PC-9 (cell line): Measurements from ENCODE around the gene RAB30. TPM values are rescaled to one million over a fixed set of nuclear protein-coding genes. Genes with fewer than 3 reads are reported as not detected.

Source experiments
- BruUV-seq: library from RNA; stranded (reverse); fragments of 400-500 nt; replicated peaks from 2 replicates; lab custom pipeline; 2021; lab: Mats Ljungman, UMichigan
- CTCF ChIA-PET: fragments of 300-600 bp; sonication (Branson Sonifier 250); formaldehyde crosslinking; loops from one replicate; lab custom pipeline; 2022; ENCODE audit warnings: antibody characterized with exemption; lab: Charles Lee
- POLR2A ChIA-PET: fragments of 300-600 bp; sonication (Branson Sonifier 250); formaldehyde crosslinking; loops from one replicate; lab custom pipeline; 2022; ENCODE audit warnings: antibody characterized with exemption; ENCODE audit not compliant: unreplicated experiment; lab: Charles Lee
- DNase-seq, 2 experiments: peaks; one replicate each; pipeline versions ENCODE4 v3.0.0 to v3.0.0-alpha.2; 2015 to 2022; ENCODE audit warnings: mixed read lengths in 1 of 2
- H2AFZ ChIP-seq: fragments of 200-600 bp; sonication (generic); 2 replicates; pipeline ENCODE4 v1.8.1; 2017; ENCODE audit warnings: antibody characterized with exemption
- H3F3A ChIP-seq: fragments of 200-600 bp; sonication (generic); 2 replicates; pipeline ENCODE4 v1.8.1; 2017; ENCODE audit warnings: antibody characterized with exemption, mild to moderate bottlenecking, low read depth; ENCODE audit not compliant: insufficient read depth
- H3K27ac ChIP-seq: fragments of 200-600 bp; sonication (generic); 2 replicates; pipeline ENCODE4 v1.6.1; 2016; ENCODE audit warnings: mixed run types
- H3K27me3 ChIP-seq: fragments of 200-600 bp; sonication (generic); 2 replicates; pipeline ENCODE4 v1.6.1; 2016; ENCODE audit warnings: low read depth, mixed run types; ENCODE audit not compliant: insufficient read depth
- H3K36me3 ChIP-seq: fragments of 200-600 bp; sonication (generic); 2 replicates; pipeline ENCODE4 v1.6.1; 2016; ENCODE audit warnings: low read depth, mixed run types
- H3K4me1 ChIP-seq: fragments of 200-600 bp; sonication (generic); replicated peaks from 2 replicates; pipeline ENCODE4 v1.6.1; 2016; ENCODE audit warnings: mixed run types; ENCODE audit not compliant: insufficient read depth
- H3K4me2 ChIP-seq: fragments of 200-600 bp; sonication (generic); 2 replicates; pipeline ENCODE4 v1.6.1; 2017; ENCODE audit warnings: mixed run types
- H3K4me3 ChIP-seq: fragments of 200-600 bp; sonication (generic); 2 replicates; pipeline ENCODE4 v1.6.1; 2016; ENCODE audit warnings: mixed run types
- H3K79me2 ChIP-seq: fragments of 200-600 bp; sonication (generic); 2 replicates; pipeline ENCODE4 v1.6.1; 2017; ENCODE audit warnings: low read depth, mixed run types
- H3K9me2 ChIP-seq: fragments of 200-600 bp; sonication (generic); 2 replicates; pipeline ENCODE4 v1.8.1; 2017; ENCODE audit warnings: mild to moderate bottlenecking; ENCODE audit not compliant: insufficient read depth
- H3K9me3 ChIP-seq: fragments of 200-600 bp; sonication (generic); 2 replicates; pipeline ENCODE4 v1.8.1; 2016; ENCODE audit warnings: low read depth; ENCODE audit not compliant: insufficient read depth
- H4K20me1 ChIP-seq: fragments of 200-600 bp; sonication (generic); 2 replicates; pipeline ENCODE4 v1.8.1; 2017; ENCODE audit not compliant: insufficient read depth
- EZH2 ChIP-seq: fragments of 200-600 bp; sonication (generic); IDR thresholded peaks from 2 replicates; pipeline ENCODE4 v1.8.0; 2017; ENCODE audit warnings: antibody characterized with exemption, low read depth
- intact Hi-C: fragments of 100-400 bp; cut with micrococcal nuclease; formaldehyde crosslinking; loops from one replicate; pipeline ENCODE4 v1.10.0; 2022; ENCODE audit not compliant: unreplicated experiment
- total RNA-seq: library from RNA; stranded (reverse); gene quantifications from 2 replicates; pipeline ENCODE4 v1.2.3, GENCODE V29; 2021
- TF ChIP-seq, protein P1 (sequence below): fragments of 200-600 bp; sonication (generic); conservative IDR thresholded peaks from 2 replicates; pipeline ENCODE4 v1.6.1; 2017; ENCODE audit warnings: mixed run types, antibody characterized with exemption, mild to moderate bottlenecking, moderate library complexity

The RAB30 gene
- total RNA-seq, 1 experiment from 2014 or later = 3.6 TPM

DNA sequence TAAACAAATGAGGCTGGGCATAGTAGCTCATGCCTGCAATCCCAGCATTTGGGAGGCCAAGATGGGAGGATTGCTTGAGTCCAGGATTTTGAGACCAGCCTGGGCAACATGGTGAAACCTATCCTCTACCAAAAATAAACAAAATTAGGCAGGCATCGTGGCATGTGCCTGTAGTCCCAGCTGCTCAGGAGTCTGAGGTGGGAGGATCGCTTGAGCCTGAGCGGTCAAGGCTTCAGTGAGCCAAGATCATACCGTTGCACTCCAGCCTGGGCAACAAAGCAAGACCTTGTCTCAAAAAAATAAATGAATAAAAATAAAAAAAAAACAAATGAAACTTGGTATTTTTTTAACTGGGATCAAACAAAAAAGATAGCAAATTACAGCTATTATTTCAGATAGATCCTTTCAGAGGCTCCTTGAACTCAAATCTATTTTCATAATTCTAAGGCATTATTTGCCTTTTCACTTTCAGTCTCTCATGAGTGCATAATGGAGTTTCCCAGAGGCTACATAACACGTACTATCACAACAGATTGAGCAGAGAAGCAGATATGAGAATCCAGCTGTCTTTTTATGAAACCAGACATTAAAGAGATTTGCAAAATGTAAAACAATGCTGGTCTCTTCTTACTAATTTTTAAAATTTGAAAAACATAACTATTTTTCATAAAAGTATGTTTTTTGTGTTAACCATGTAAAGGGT, 147.0 kb downstream of the RAB30 start:
- Histone ChIP-seq H4K20me1 (no peaks in the 10 kb centered on the region), H2AFZ (no peak overlapping the region), H3K9me2 (no peaks in the 10 kb centered on the region), H3K4me3 (no peak overlapping the region), H3K9me3 (no peaks in the 10 kb centered on the region), H3F3A (peaks cover 4% of the 10 kb centered on the region; the same call in 1 of the 2 replicates), H3K27ac (no peak overlapping the region), H3K79me2 (no peaks in the 10 kb centered on the region), H3K27me3 (no peaks in the 10 kb centered on the region), H3K4me1 (no peaks in the 10 kb centered on the region), H3K4me2 (no peak overlapping the region), H3K36me3 (no peaks in the 10 kb centered on the region)
- DNase-seq = no peak
- BruUV-seq = no TSS peak
- TF ChIP-seq, protein P1, sequence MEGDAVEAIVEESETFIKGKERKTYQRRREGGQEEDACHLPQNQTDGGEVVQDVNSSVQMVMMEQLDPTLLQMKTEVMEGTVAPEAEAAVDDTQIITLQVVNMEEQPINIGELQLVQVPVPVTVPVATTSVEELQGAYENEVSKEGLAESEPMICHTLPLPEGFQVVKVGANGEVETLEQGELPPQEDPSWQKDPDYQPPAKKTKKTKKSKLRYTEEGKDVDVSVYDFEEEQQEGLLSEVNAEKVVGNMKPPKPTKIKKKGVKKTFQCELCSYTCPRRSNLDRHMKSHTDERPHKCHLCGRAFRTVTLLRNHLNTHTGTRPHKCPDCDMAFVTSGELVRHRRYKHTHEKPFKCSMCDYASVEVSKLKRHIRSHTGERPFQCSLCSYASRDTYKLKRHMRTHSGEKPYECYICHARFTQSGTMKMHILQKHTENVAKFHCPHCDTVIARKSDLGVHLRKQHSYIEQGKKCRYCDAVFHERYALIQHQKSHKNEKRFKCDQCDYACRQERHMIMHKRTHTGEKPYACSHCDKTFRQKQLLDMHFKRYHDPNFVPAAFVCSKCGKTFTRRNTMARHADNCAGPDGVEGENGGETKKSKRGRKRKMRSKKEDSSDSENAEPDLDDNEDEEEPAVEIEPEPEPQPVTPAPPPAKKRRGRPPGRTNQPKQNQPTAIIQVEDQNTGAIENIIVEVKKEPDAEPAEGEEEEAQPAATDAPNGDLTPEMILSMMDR = no peak
- no peak for TF ChIP-seq EZH2
- intact Hi-C loops = no loop called here
- CTCF ChIA-PET = interaction anchor here (1.0 kb wide), 1 partner anchor 57 kb away, joined by 3 read pairs; no protein-coding TSS in a partner anchor
- POLR2A ChIA-PET = no interaction called here

Other genes with a start within 250 kb of the RAB30 start
- 42.7 and 46.2 TPM in 2 replicates for gene PRCP, start 171.5 kb downstream of the RAB30 start, total RNA-seq
- 6.1 and 12.4 TPM in 2 replicates for gene DDIAS, start 170.2 kb downstream of the RAB30 start, total RNA-seq
- gene PCF11, start 85.2 kb upstream of the RAB30 start, total RNA-seq = 43.1 and 52.9 TPM in 2 replicates
- 6.8 and 10.4 TPM in 2 replicates for gene ANKRD42, start 121.8 kb upstream of the RAB30 start, total RNA-seq
- gene CCDC90B, start 214.5 kb upstream of the RAB30 start, total RNA-seq = 32.2 and 36.6 TPM in 2 replicates